Glutamatergic neuron (in vitro differentiated cells): ENCODE data around the gene ANTXR1. TPM values are rescaled to one million over a fixed set of nuclear protein-coding genes. Genes with fewer than 3 reads are reported as not detected.

Experiments
- DNase-seq: peaks from one replicate; pipeline ENCODE4 v3.0.0; 2022
- H3K27ac Mint-ChIP-seq: one replicate; pipeline ENCODE4 v1.8.0; 2020; ENCODE audit warnings: mild to moderate bottlenecking, mixed read lengths, inconsistent platforms; ENCODE audit not compliant: unreplicated experiment
- H3K27me3 Mint-ChIP-seq: one replicate; pipeline ENCODE4 v1.8.0; 2020; ENCODE audit warnings: mild to moderate bottlenecking, moderate library complexity, mixed read lengths, inconsistent platforms; ENCODE audit not compliant: unreplicated experiment
- H3K36me3 Mint-ChIP-seq: one replicate; pipeline ENCODE4 v1.8.0; 2020; ENCODE audit warnings: mild to moderate bottlenecking, mixed read lengths, inconsistent platforms; ENCODE audit not compliant: unreplicated experiment
- H3K4me1 Mint-ChIP-seq: one replicate; pipeline ENCODE4 v1.8.0; 2020; ENCODE audit warnings: mild to moderate bottlenecking, low read depth, mixed read lengths, inconsistent platforms; ENCODE audit not compliant: unreplicated experiment
- H3K4me3 Mint-ChIP-seq: one replicate; pipeline ENCODE4 v1.8.0; 2020; ENCODE audit warnings: mild to moderate bottlenecking, mixed read lengths, inconsistent platforms; ENCODE audit not compliant: unreplicated experiment
- H3K9me3 Mint-ChIP-seq: one replicate; pipeline ENCODE4 v1.8.0; 2020; ENCODE audit warnings: mild to moderate bottlenecking, moderate library complexity, mixed read lengths, inconsistent platforms; ENCODE audit not compliant: unreplicated experiment
- total RNA-seq: library from RNA; stranded (reverse); fragmentation: NEBNext Ultra II Directional; extraction: Animal tissue kit (Norgen Biotek cat#: 25700); gene quantifications from one replicate; pipeline ENCODE4 v1.2.1, GENCODE V29; 2021; ENCODE audit not compliant: unreplicated experiment
- TF ChIP-seq, protein P1 (sequence below): fragments of 200-600 bp; sonication (generic); IDR thresholded peaks from one replicate; pipeline ENCODE4 v1.5.0; 2021; ENCODE audit not compliant: partially characterized antibody, unreplicated experiment

ANTXR1 gene
- total RNA-seq, 1 donor from 2014 or later, result 26.7 TPM

- peaks cover 4% of the 10 kb centered on the region for H3K36me3 Mint-ChIP-seq
- TF ChIP-seq, protein P1, sequence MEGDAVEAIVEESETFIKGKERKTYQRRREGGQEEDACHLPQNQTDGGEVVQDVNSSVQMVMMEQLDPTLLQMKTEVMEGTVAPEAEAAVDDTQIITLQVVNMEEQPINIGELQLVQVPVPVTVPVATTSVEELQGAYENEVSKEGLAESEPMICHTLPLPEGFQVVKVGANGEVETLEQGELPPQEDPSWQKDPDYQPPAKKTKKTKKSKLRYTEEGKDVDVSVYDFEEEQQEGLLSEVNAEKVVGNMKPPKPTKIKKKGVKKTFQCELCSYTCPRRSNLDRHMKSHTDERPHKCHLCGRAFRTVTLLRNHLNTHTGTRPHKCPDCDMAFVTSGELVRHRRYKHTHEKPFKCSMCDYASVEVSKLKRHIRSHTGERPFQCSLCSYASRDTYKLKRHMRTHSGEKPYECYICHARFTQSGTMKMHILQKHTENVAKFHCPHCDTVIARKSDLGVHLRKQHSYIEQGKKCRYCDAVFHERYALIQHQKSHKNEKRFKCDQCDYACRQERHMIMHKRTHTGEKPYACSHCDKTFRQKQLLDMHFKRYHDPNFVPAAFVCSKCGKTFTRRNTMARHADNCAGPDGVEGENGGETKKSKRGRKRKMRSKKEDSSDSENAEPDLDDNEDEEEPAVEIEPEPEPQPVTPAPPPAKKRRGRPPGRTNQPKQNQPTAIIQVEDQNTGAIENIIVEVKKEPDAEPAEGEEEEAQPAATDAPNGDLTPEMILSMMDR, result no peak
- no peak for DNase-seq
- no peak overlapping the region for H3K27ac Mint-ChIP-seq
- no peaks in the 10 kb centered on the region for H3K9me3 Mint-ChIP-seq
- H3K4me1 Mint-ChIP-seq, result no peaks in the 10 kb centered on the region
- no peak overlapping the region for H3K4me3 Mint-ChIP-seq
- no peaks in the 10 kb centered on the region for H3K27me3 Mint-ChIP-seq
These were observed 62.5 kb downstream of the ANTXR1 start for GRCh38 chr2:69075486-69075885.

DNA sequence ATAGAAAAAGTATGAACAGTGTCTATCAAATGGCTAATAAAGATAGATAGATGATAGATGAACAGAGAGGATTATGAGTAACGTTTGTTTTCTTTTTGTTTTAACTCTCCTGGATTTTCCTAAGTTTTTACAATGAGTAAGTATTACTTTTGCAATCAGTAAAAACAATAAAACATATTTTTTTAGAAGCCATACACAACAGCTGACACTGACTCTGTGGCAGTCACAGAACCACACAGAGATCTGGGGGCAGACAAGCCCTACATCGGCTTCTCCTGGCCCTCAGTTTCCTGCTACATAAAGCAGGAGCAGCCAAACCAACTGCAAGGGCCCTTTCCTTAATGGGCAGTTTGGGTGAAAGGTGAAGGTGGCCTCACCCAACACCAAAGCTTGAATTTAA, 63.6 kb downstream of the ANTXR1 start:
- Mint-ChIP-seq H3K4me1 (no peaks in the 10 kb centered on the region), H3K36me3 (peaks cover 4% of the 10 kb centered on the region), H3K9me3 (no peaks in the 10 kb centered on the region), H3K27me3 (no peaks in the 10 kb centered on the region), H3K27ac (no peak overlapping the region), H3K4me3 (no peak overlapping the region)
- TF ChIP-seq, protein P1, result no peak
- DNase-seq, result no peak

DNA sequence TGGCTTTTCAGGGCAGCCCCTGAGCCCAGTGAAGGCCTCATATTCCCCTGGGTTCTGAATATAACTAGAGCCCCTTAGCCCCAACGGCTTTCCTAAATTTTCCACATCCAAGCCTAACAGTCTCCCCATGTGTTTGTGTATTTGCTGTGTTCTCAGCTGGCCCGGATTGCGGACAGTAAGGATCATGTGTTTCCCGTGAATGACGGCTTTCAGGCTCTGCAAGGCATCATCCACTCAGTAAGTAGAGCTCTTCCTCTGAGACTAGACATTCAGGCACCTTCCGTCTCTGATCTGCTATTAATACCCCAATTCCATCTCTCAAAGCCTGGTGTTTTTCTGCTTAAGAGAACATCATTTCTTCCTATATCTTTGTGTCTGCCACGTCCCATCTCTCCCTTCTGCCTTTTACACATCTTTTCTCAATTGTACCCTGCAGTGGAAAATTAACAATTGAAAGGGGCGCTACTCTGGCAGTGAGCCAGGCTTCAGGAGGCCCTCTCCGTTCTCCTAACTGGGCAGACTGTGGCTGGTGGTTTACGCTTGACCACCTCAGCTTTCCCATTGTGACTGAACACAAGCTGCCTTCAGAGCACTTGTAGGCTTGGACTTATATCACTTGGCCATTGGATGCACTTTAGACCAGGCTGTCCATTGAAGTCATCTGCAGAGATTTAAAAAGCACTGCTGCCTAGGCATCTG, 64.4 kb downstream of the ANTXR1 start:
- DNase-seq, result no peak
- TF ChIP-seq, protein P1, result no peak
- H3K36me3 Mint-ChIP-seq, result peaks cover 4% of the 10 kb centered on the region
- no peaks in the 10 kb centered on the region for H3K27me3 Mint-ChIP-seq
- H3K9me3 Mint-ChIP-seq, result no peaks in the 10 kb centered on the region
- no peak overlapping the region for H3K27ac Mint-ChIP-seq
- H3K4me3 Mint-ChIP-seq, result no peak overlapping the region
- no peaks in the 10 kb centered on the region for H3K4me1 Mint-ChIP-seq

DNA sequence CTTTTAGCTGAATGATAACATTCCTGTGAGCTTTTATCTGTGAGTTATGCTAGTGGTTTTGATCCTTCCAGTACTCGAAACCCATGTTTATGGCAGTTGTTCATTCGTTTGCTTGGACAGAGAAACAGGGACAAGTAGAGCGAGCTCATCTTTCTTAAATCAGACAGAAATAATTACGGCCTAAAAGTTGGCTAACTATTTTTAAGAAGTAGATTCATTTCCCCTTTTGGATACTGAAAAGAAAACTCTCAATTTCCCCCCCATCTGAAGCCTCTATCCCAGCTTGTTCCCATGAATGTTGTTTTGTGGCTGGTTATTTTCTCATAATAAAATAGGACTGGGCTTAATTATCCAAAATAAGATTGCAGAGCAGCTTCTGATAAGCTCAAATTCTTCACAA, 67.1 kb downstream of the ANTXR1 start:
- DNase-seq, result no peak
- H3K4me1 Mint-ChIP-seq, result no peaks in the 10 kb centered on the region
- no peak overlapping the region for H3K27ac Mint-ChIP-seq
- H3K27me3 Mint-ChIP-seq, result no peaks in the 10 kb centered on the region
- H3K36me3 Mint-ChIP-seq, result peaks cover 4% of the 10 kb centered on the region
- H3K9me3 Mint-ChIP-seq, result no peaks in the 10 kb centered on the region
- TF ChIP-seq, protein P1, result no peak
- no peak overlapping the region for H3K4me3 Mint-ChIP-seq

DNA sequence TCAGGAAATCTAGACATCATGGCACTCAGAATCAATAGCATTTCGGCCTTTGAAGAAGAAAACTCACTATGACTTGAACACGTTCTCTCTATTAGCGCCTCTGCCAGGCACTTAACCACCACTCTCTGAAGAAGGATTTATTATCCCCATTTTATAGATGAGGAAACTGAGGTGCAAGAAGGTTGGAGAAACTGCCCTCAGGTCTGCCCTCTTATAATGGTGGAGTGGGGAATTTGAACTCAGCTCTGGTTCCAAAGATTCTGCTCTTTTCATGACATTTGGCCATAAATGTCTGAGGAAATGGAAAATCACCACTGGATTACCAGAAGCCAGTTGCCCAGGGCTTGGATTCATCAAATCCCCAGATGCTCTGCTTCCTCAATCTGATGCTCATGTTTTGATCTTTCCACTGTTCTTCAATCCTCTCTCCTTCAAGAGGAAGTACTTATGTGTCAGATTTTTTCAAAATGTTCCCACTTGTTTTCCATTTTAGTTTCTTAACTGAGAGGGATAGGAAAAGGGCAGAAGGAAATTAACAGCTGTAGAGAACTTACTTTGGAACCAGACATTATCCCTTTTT, 68.1 kb downstream of the ANTXR1 start:
- no peak for DNase-seq
- no peaks in the 10 kb centered on the region for H3K27me3 Mint-ChIP-seq
- TF ChIP-seq, protein P1, result no peak
- H3K9me3 Mint-ChIP-seq, result no peaks in the 10 kb centered on the region
- no peaks in the 10 kb centered on the region for H3K4me1 Mint-ChIP-seq
- H3K4me3 Mint-ChIP-seq, result no peak overlapping the region
- H3K27ac Mint-ChIP-seq, result no peak overlapping the region
- peaks cover 4% of the 10 kb centered on the region for H3K36me3 Mint-ChIP-seq
